Ovary (tissue), 9 donors: Measurements from ENCODE around the gene CD101. TPM values are rescaled to one million over a fixed set of nuclear protein-coding genes. Genes with fewer than 3 reads are reported as not detected.

Source experiments
- DNase-seq, 5 donors: peaks; one replicate each; pipeline ENCODE4 v3.0.0-alpha.2; 2019 to 2020
- H3K27ac ChIP-seq, 2 donors: fragments of 200-600 bp; one replicate each; pipeline versions ENCODE4 v1.5.1 to v1.8.0; 2019 to 2022
- H3K27me3 ChIP-seq: fragments of 200-600 bp; one replicate; pipeline ENCODE4 v1.8.0; 2022
- H3K36me3 ChIP-seq: fragments of 200-600 bp; sonication (generic); one replicate; pipeline ENCODE4 v1.5.1; 2019
- H3K4me1 ChIP-seq: one replicate; pipeline ENCODE4 v1.8.1; 2013; ENCODE audit warnings: mild to moderate bottlenecking, moderate library complexity; ENCODE audit not compliant: insufficient read depth
- H3K4me3 ChIP-seq: fragments of 200-600 bp; sonication (generic); one replicate; pipeline ENCODE4 v1.5.1; 2017
- H3K9me3 ChIP-seq, 2 donors: fragments of 200-600 bp in 1 of 2; sonication (generic) in 1 of 2; one replicate each; pipeline versions ENCODE4 v1.5.1 to v1.8.1; 2013 to 2019; ENCODE audit warnings: mild to moderate bottlenecking in 1 of 2, moderate library complexity in 1 of 2
- EP300 ChIP-seq: sonication (generic); formaldehyde crosslinking; IDR thresholded peaks from one replicate; pipeline ENCODE4 v1.6.1; 2017; ENCODE audit warnings: antibody characterized with exemption
- POLR2A ChIP-seq: fragments of 450-650 bp; IDR thresholded peaks from one replicate; pipeline ENCODE4 v1.6.1; 2017; ENCODE audit warnings: antibody characterized with exemption, mild to moderate bottlenecking, moderate library complexity
- WGBS, 3 donors: extraction: QIAGEN DNeasy Blood & Tissue Kit in 1 of 3; methylation state at CpG; one replicate each; pipeline versions ENCODE4 v1.1.5 to v1.1.7; 2013 to 2017; 5-methylcytosine and 5-hydroxymethylcytosine counted together
- intact Hi-C, 4 donors: fragments of 100-400 bp; cut with DNase I; formaldehyde crosslinking; loops; one replicate each; pipeline versions ENCODE4 v1.11.0 to v1.15.1; 2022 to 2023
- polyA plus RNA-seq, 2 donors: library from polyadenylated mRNA; stranded (reverse); fragments of 200-250 nt in 1 of 2; fragments of 350-450 nt in 1 of 2; fragmentation: Illumina TruSeq in 1 of 2; extraction: RNeasy Lipid Tissue Mini Kit (QIAGEN cat#74804) in 1 of 2; gene quantifications; one replicate each; pipeline ENCODE4 v1.2.3, GENCODE V29; 2013 to 2014
- total RNA-seq, 7 donors: library from RNA; depleted of rRNA in 2 of 7; stranded (reverse); fragments of >200 nt in 2 of 7; fragmentation: NEBNext Ultra II Directional in 3 of 7; extraction: Animal tissue kit (Norgen Biotek cat#: 25700) in 3 of 7; gene quantifications; one replicate each; pipeline versions ENCODE4 v1.1.0 to v1.2.4, GENCODE V29; 2016 to 2023
- TF ChIP-seq, protein P1 (sequence below), 3 donors: fragments of 450-650 bp in 2 of 3; fragments of 200-600 bp in 1 of 3; IDR thresholded peaks; one replicate each; pipeline versions ENCODE4 v1.5.1 to v1.8.0; 2016 to 2022; ENCODE audit warnings: antibody characterized with exemption in 3 of 3, mild to moderate bottlenecking in 1 of 3
- donor health status: DM: no; HTN: no; CAD: no; lungs with moderate emphysema.
- donor health status: DM: no; HTN: no; CAD: no.
- donor health status: Bipolar disorder and iron deficiency.
- donor health status: DM: yes; HTN: yes; CAD: no.
- donor health status: DM: no; HTN: no; CAD: no.
- donor health status: DM: yes; HTN: yes; CAD: no.

Gene CD101
- total and polyA plus RNA-seq, 9 donors = 0.30 to 1.6 (median 1.1) TPM

DNA sequence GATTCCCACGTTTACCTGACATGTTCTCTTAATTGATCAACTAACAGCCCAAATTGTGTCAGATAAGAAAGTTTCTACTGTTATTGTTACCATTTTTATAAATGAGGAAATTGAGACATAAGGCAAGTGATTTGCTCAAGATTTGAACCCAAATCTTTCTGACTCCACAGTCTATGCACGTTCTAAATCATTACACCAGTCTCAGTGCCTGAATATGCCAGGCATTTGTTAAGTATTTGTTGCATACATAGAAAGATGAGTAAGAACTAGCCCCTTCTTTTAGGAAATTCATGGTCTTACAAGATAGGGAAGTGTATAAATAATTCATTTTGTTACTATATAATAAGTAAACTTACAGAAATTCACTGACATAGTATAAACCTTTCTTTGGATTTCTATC lies 7.1 kb upstream of the CD101 start:
- H3K36me3 ChIP-seq = no peaks in the 10 kb centered on the region
- H3K27ac ChIP-seq = no peak overlapping the region
- intact Hi-C loops = no loop called here
- 79 to 84% (median 82%) methylated on average over 2 of the region's 2 CpGs for WGBS, 3 donors
- H3K4me1 ChIP-seq = no peaks in the 10 kb centered on the region
- no peaks in the 10 kb centered on the region for H3K27me3 ChIP-seq
- TF ChIP-seq, protein P1, sequence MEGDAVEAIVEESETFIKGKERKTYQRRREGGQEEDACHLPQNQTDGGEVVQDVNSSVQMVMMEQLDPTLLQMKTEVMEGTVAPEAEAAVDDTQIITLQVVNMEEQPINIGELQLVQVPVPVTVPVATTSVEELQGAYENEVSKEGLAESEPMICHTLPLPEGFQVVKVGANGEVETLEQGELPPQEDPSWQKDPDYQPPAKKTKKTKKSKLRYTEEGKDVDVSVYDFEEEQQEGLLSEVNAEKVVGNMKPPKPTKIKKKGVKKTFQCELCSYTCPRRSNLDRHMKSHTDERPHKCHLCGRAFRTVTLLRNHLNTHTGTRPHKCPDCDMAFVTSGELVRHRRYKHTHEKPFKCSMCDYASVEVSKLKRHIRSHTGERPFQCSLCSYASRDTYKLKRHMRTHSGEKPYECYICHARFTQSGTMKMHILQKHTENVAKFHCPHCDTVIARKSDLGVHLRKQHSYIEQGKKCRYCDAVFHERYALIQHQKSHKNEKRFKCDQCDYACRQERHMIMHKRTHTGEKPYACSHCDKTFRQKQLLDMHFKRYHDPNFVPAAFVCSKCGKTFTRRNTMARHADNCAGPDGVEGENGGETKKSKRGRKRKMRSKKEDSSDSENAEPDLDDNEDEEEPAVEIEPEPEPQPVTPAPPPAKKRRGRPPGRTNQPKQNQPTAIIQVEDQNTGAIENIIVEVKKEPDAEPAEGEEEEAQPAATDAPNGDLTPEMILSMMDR (IDR thresholded peaks at IDR 0.05) = no peak
- TF ChIP-seq POLR2A (no peak), EP300 (no peak)
- no peak for DNase-seq
- H3K9me3 ChIP-seq = no peaks in the 10 kb centered on the region
- no peak overlapping the region for H3K4me3 ChIP-seq

GRCh38 chr1:116997066-116997465 lies 4.5 kb upstream of the CD101 start:
- Histone ChIP-seq H3K36me3 (no peaks in the 10 kb centered on the region), H3K27ac (no peak overlapping the region), H3K4me1 (no peaks in the 10 kb centered on the region), H3K27me3 (no peaks in the 10 kb centered on the region), H3K4me3 (no peak overlapping the region), H3K9me3 (no peaks in the 10 kb centered on the region)
- DNase-seq = no peak
- 95 to 98% (median 97%) methylated on average over 1 of the region's 1 CpG for WGBS, 3 donors
- TF ChIP-seq, protein P1 (IDR thresholded peaks at IDR 0.05) = no peak
- TF ChIP-seq EP300 (no peak), POLR2A (no peak)
- intact Hi-C loops = no loop called here

DNA sequence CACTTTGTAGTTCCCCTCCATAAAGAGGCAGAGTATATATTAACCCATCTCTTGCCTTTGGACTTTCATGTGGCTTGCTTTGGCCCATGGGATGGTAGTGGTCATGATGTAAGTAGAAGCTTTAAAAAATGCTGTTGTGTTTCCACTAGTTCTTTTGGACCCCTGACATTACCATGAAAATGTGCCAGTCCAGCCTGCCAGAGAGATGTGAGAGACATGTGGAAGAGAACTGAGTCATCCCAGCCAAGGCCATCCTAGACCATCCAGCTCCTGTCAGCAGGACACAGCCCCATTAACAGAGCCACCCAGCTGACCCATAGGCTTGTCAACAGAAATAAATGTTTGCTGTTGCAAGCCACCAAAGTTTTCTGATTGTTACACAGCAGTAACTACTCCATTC lies 3.9 kb upstream of the CD101 start:
- Histone ChIP-seq H3K4me1 (no peaks in the 10 kb centered on the region), H3K9me3 (no peaks in the 10 kb centered on the region), H3K27ac (no peak overlapping the region), H3K4me3 (no peak overlapping the region), H3K27me3 (no peaks in the 10 kb centered on the region), H3K36me3 (no peaks in the 10 kb centered on the region)
- no peak for DNase-seq
- TF ChIP-seq, protein P1 (IDR thresholded peaks at IDR 0.05) = no peak
- TF ChIP-seq EP300 (no peak), POLR2A (no peak)
- intact Hi-C loops = no loop called here

GRCh38 chr1:116999596-116999995 lies 2.0 kb upstream of the CD101 start:
- Histone ChIP-seq H3K27me3 (no peaks in the 10 kb centered on the region), H3K36me3 (no peaks in the 10 kb centered on the region), H3K4me3 (no peak overlapping the region), H3K27ac (no peak overlapping the region), H3K9me3 (no peaks in the 10 kb centered on the region), H3K4me1 (no peaks in the 10 kb centered on the region)
- intact Hi-C loops = loop anchor here in 1 of 4 donors (1.0 kb wide), 1 partner anchor 39 kb away; no protein-coding TSS in a partner anchor
- 80 to 84% (median 82%) methylated on average over 3 of the region's 3 CpGs for WGBS, 3 donors
- TF ChIP-seq POLR2A (no peak), EP300 (no peak)
- TF ChIP-seq, protein P1 (IDR thresholded peaks at IDR 0.05) = no peak
- DNase-seq = no peak

DNA sequence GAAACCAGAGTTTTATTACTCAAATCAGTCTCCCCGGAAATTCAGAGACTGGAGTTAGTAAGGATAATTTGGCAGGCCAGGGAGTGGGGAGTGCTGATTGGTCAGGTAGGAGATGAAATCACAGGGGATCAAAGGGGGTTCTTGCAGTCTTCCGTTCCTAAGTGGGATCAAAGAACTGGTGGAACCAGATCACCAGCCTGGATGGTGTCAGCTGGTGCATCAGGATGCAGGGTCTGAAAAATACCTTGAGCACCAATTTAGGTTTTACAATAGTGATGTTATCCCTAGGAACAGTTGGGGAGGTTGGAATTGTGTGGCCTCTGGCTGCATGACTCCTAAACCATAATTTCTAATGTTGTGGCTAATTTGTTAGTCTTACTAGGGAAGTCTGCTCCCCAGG lies 1.4 kb upstream of the CD101 start:
- intact Hi-C loops = no loop called here
- Histone ChIP-seq H3K4me3 (no peak overlapping the region), H3K27ac (no peak overlapping the region), H3K36me3 (no peaks in the 10 kb centered on the region), H3K27me3 (no peaks in the 10 kb centered on the region), H3K9me3 (no peaks in the 10 kb centered on the region), H3K4me1 (no peaks in the 10 kb centered on the region)
- no peak for TF ChIP-seq POLR2A
- TF ChIP-seq, protein P1 (IDR thresholded peaks at IDR 0.05) = no peak
- no peak for TF ChIP-seq EP300
- no peak for DNase-seq
- 86 to 89% (median 88%) methylated on average over 2 of the region's 2 CpGs for WGBS, 3 donors
